B cell (primary cell): Measurements from ENCODE around the gene GASK1B. TPM values are rescaled to one million over a fixed set of nuclear protein-coding genes. Genes with fewer than 3 reads are reported as not detected.

Source experiments
- ATAC-seq: fragments of 200-7000 bp; cut with Tn5 transposase; one replicate; pipeline ENCODE4 v1.10.0; 2021; ENCODE audit warnings: low read depth, mild to moderate bottlenecking, moderate number of reproducible peaks, moderate library complexity
- CTCF ChIA-PET: fragments of 350-600 bp; sonication (Branson Sonifier 250); formaldehyde crosslinking; loops from one replicate; lab custom pipeline; 2021; ENCODE audit warnings: antibody characterized with exemption, inconsistent platforms; lab: Charles Lee
- POLR2A ChIA-PET: fragments of 350-600 bp; sonication (Branson Sonifier 250); formaldehyde crosslinking; loops from one replicate; lab custom pipeline; 2021; ENCODE audit warnings: antibody characterized with exemption; lab: Charles Lee
- DNase-seq: peaks from one replicate; pipeline ENCODE4 v3.0.0; 2013
- H2AFZ ChIP-seq: 2 replicates; pipeline ENCODE4 v1.6.1; 2012; ENCODE audit warnings: mild to moderate bottlenecking, low read depth, low read length; ENCODE audit not compliant: insufficient read depth, poor library complexity, severe bottlenecking
- H3K27ac ChIP-seq, 2 donors: 1 replicate in 1 of 2; 2 replicates in 1 of 2; pipeline ENCODE4 v1.5.1; 2012 to 2013; ENCODE audit warnings: low read length in 2 of 2, mild to moderate bottlenecking in 2 of 2, moderate library complexity in 1 of 2
- H3K27me3 ChIP-seq, 4 experiments: fragments of 200-600 bp in 1 of 4; sonication (generic) in 1 of 4; replicated peaks in 1 of 4; 1 replicate in 2 of 4; 2 replicates in 2 of 4; pipeline versions ENCODE4 v1.6.1 to v1.7.0; 2013 to 2016; ENCODE audit warnings: low read length in 3 of 4, mild to moderate bottlenecking in 2 of 4, mixed read lengths in 1 of 4, moderate library complexity in 1 of 4; ENCODE audit not compliant: insufficient read depth in 4 of 4, control insufficient read depth in 3 of 4; ENCODE audit errors: control extremely low read depth in 1 of 4
- H3K36me3 ChIP-seq, 2 experiments: replicated peaks in 1 of 2; 1 replicate in 1 of 2; 2 replicates in 1 of 2; pipeline versions ENCODE4 v1.6.1 to v1.7.1; 2013; ENCODE audit warnings: low read length in 1 of 2; ENCODE audit not compliant: insufficient read depth in 2 of 2, control insufficient read depth in 1 of 2; ENCODE audit errors: control extremely low read depth in 1 of 2, extremely low read depth in 1 of 2
- H3K4me1 ChIP-seq, 2 donors: fragments of 200-600 bp in 1 of 2; sonication (generic) in 1 of 2; 1 replicate in 1 of 2; 2 replicates in 1 of 2; pipeline versions ENCODE4 v1.5.1 to v1.6.1; 2013 to 2017; ENCODE audit warnings: low read length in 2 of 2; ENCODE audit not compliant: control insufficient read depth in 2 of 2, insufficient read depth in 2 of 2
- H3K4me2 ChIP-seq: replicated peaks from 2 replicates; pipeline ENCODE3; 2012; ENCODE audit warnings: mild to moderate bottlenecking, low read depth, low read length; ENCODE audit not compliant: poor library complexity, severe bottlenecking
- H3K4me3 ChIP-seq, 5 experiments: fragments of 200-600 bp in 1 of 5; sonication (generic) in 1 of 5; 1 replicate in 3 of 5; 2 replicates in 2 of 5; pipeline versions ENCODE4 v1.5.1 to v1.7.0; 2011 to 2016; ENCODE audit warnings: low read length in 4 of 5, mild to moderate bottlenecking in 4 of 5, low read depth in 2 of 5, control low read depth in 1 of 5, moderate library complexity in 1 of 5; ENCODE audit not compliant: insufficient read depth in 1 of 5; ENCODE audit errors: control extremely low read depth in 1 of 5, extremely low read depth in 1 of 5
- H3K79me2 ChIP-seq: fragments of 200-600 bp; sonication (generic); one replicate; pipeline ENCODE4 v1.6.0; 2016; ENCODE audit warnings: low read length; ENCODE audit not compliant: control insufficient read depth, insufficient read depth
- H3K9ac ChIP-seq: fragments of 200-600 bp; sonication (generic); 2 replicates; pipeline ENCODE4 v1.6.1; 2017; ENCODE audit warnings: mild to moderate bottlenecking, low read length, moderate library complexity
- H3K9me3 ChIP-seq, 3 donors: one replicate each; pipeline versions ENCODE4 v1.6.1 to v1.7.1; 2013; ENCODE audit warnings: low read length in 2 of 3; ENCODE audit not compliant: control insufficient read depth in 2 of 3, insufficient read depth in 1 of 3; ENCODE audit errors: control extremely low read depth in 1 of 3
- H4K20me1 ChIP-seq: 2 replicates; pipeline ENCODE4 v1.6.0; 2012; ENCODE audit warnings: mild to moderate bottlenecking, low read length; ENCODE audit not compliant: insufficient read depth, control insufficient read depth, poor library complexity, severe bottlenecking
- H3K27ac Mint-ChIP-seq: one replicate; pipeline ENCODE4 v1.8.0; 2021; ENCODE audit warnings: mixed read lengths
- H3K27me3 Mint-ChIP-seq: one replicate; pipeline ENCODE4 v1.8.0; 2021; ENCODE audit warnings: mixed read lengths
- H3K4me1 Mint-ChIP-seq: one replicate; pipeline ENCODE4 v1.8.0; 2021; ENCODE audit warnings: mixed read lengths
- H3K4me3 Mint-ChIP-seq: one replicate; pipeline ENCODE4 v1.8.0; 2021; ENCODE audit warnings: mixed read lengths
- H3K9me3 Mint-ChIP-seq: one replicate; pipeline ENCODE4 v1.8.0; 2022; ENCODE audit warnings: mixed read lengths; ENCODE audit not compliant: insufficient read depth
- EZH2 ChIP-seq: IDR thresholded peaks from 2 replicates; pipeline ENCODE4 v1.6.1; 2012; ENCODE audit warnings: borderline replicate concordance, low read depth, mild to moderate bottlenecking, moderate library complexity, low read length; ENCODE audit not compliant: insufficient read depth, poor library complexity, severe bottlenecking
- WGBS: methylation state at CpG from one replicate; pipeline ENCODE4 v1.1.5; 2013; ENCODE audit warnings: missing lambda C conversion rate; ENCODE audit not compliant: insufficient coverage; 5-methylcytosine and 5-hydroxymethylcytosine counted together
- intact Hi-C: fragments of 100-400 bp; cut with micrococcal nuclease; formaldehyde crosslinking; loops from one replicate; pipeline ENCODE4 v1.10.0; 2022
- polyA plus RNA-seq: library from polyadenylated mRNA; depleted of rRNA; stranded (reverse); fragments of >200 nt; gene quantifications from 2 replicates; pipeline ENCODE4 v1.2.3, GENCODE V29; 2012
- total RNA-seq, 2 donors: library from RNA; stranded (reverse); fragments of 120-200 nt in 1 of 2; gene quantifications; 1 replicate in 1 of 2; 2 replicates in 1 of 2; pipeline versions ENCODE4 v1.2.3 to v1.2.4, GENCODE V29; 2013 to 2022
- TF ChIP-seq, protein P1 (sequence below): fragments of 200-600 bp; IDR thresholded peaks from one replicate; pipeline ENCODE4 v1.8.0; 2022; ENCODE audit warnings: antibody characterized with exemption, mild to moderate bottlenecking

The GASK1B gene
- total and polyA plus RNA-seq, 2 donors (not counting 1 experiment from before 2014, with no cell fraction given) = 0.27 to 0.39 TPM

DNA sequence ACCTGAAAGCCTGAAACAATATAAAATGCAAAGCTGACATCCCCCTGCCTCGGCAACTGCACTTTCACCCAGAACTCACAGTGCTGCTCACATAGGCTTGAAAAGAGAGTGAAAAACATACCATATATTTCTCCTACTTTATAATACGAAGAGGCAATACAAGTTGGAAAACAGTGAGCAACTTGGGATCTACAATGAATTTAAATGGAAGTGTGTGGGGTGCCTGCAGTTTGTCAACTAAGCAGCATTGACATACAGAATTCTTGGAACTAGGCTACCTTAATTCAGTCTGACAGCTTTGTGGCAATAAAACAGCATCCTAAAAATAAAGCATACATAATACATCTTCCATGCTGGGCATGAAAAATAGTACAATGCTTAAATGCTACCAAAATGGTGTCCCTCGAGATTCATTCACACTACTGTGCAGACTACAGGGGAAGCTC is 8.0 kb downstream of the GASK1B start:
- H3K79me2 ChIP-seq = no peaks in the 10 kb centered on the region
- WGBS = 86% methylated on average over 1 of the region's 3 CpGs
- peaks cover 13% of the 10 kb centered on the region for H3K27me3 Mint-ChIP-seq

GRCh38 chr4:158163941-158164767 is 8.7 kb downstream of the GASK1B start:
- Mint-ChIP-seq H3K4me3 (no peak overlapping the region), H3K27ac (no peak overlapping the region), H3K4me1 (no peaks in the 10 kb centered on the region), H3K27me3 (peaks cover 9% of the 10 kb centered on the region), H3K9me3 (no peaks in the 10 kb centered on the region)
- H3K9me3 ChIP-seq = no peaks in the 10 kb centered on the region
- H3K4me1 ChIP-seq = no peaks in the 10 kb centered on the region
- H4K20me1 ChIP-seq = no peaks in the 10 kb centered on the region
- no peaks in the 10 kb centered on the region for H3K36me3 ChIP-seq
- TF ChIP-seq EZH2 = no peak
- TF ChIP-seq, protein P1, sequence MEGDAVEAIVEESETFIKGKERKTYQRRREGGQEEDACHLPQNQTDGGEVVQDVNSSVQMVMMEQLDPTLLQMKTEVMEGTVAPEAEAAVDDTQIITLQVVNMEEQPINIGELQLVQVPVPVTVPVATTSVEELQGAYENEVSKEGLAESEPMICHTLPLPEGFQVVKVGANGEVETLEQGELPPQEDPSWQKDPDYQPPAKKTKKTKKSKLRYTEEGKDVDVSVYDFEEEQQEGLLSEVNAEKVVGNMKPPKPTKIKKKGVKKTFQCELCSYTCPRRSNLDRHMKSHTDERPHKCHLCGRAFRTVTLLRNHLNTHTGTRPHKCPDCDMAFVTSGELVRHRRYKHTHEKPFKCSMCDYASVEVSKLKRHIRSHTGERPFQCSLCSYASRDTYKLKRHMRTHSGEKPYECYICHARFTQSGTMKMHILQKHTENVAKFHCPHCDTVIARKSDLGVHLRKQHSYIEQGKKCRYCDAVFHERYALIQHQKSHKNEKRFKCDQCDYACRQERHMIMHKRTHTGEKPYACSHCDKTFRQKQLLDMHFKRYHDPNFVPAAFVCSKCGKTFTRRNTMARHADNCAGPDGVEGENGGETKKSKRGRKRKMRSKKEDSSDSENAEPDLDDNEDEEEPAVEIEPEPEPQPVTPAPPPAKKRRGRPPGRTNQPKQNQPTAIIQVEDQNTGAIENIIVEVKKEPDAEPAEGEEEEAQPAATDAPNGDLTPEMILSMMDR = no peak
- no peaks in the 10 kb centered on the region for H3K79me2 ChIP-seq
- H2AFZ ChIP-seq = no peak overlapping the region
- POLR2A ChIA-PET = no interaction called here
- DNase-seq (no peak), ATAC-seq (no peak)
- WGBS = 71% methylated on average over 1 of the region's 10 CpGs
- H3K27me3 ChIP-seq = peaks cover 0 to 4% (median under 1%) of the 10 kb centered on the region in 4 experiments
- no peak overlapping the region for H3K4me2 ChIP-seq
- no peak overlapping the region for H3K4me3 ChIP-seq
- intact Hi-C loops = no loop called here
- H3K27ac ChIP-seq = no peak overlapping the region
- H3K9ac ChIP-seq = no peak overlapping the region
- CTCF ChIA-PET = no interaction called here

More for the DNA sequence above, 8.0 kb downstream of the GASK1B start:
- no peak overlapping the region for H3K9ac ChIP-seq
- H3K9me3 ChIP-seq = no peaks in the 10 kb centered on the region
- peaks cover 0 to 5% of the 10 kb centered on the region in 2 donors for H3K4me1 ChIP-seq
- no peak for DNase-seq
- H3K4me2 ChIP-seq = no peak overlapping the region
- intact Hi-C loops = no loop called here
- Mint-ChIP-seq H3K27ac (no peak overlapping the region), H3K4me1 (peaks cover 3% of the 10 kb centered on the region), H3K4me3 (no peak overlapping the region), H3K9me3 (no peaks in the 10 kb centered on the region)
- H2AFZ ChIP-seq = no peak overlapping the region
- POLR2A ChIA-PET = no interaction called here
- no peak overlapping the region for H3K4me3 ChIP-seq
- no peak for ATAC-seq
- H3K27me3 ChIP-seq = peaks cover 0 to 7% (median 2%) of the 10 kb centered on the region in 4 experiments
- H3K36me3 ChIP-seq = no peaks in the 10 kb centered on the region
- no peaks in the 10 kb centered on the region for H4K20me1 ChIP-seq
- no peak overlapping the region for H3K27ac ChIP-seq
- TF ChIP-seq EZH2 = no peak
- TF ChIP-seq, protein P1 = no peak
- CTCF ChIA-PET = no interaction called here
